ENCODE data around the gene MED29. TPM values are rescaled to one million over a fixed set of nuclear protein-coding genes. Genes with fewer than 3 reads are reported as not detected.

MED29 gene
- total and polyA plus RNA-seq, 2 donors (not counting 1 experiment from before 2014, with no cell fraction given), result 23.0 to 28.9 TPM

DNA sequence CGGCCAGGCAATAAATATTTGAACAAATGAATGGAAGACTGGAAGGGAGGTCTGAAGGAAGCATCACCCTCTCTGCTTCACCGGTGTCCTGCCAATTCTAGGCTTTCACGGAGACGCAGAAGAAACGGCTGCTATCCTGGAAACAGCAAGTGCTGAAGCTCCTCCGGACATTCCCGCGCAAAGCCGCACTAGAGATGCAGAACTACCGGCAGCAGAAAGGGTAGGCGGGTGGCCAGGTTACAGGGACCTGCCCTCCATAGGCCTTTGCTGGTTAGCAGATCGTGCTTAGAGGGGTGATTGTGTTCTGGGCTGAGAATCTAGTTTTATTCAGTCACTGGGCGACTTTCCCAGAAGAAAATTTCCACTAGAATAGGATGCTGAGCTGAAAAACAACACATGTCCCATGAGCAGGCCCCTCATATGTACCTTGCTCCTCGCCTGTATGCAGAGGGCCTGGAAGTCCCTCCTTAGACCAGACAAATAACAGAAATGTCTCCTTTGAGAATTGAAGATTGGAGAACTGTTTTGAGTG lies 11.2 kb upstream of the MED29 start:
- Histone ChIP-seq H3K36me3 (ENCODE audit: control insufficient read depth, insufficient read depth, low read length) (peaks cover 43% of the 10 kb centered on the region), H3K79me2 (ENCODE audit: control insufficient read depth, insufficient read depth, low read length) (no peaks in the 10 kb centered on the region), H3K4me2 (ENCODE audit: extremely low read depth, insufficient read depth, low read length) (no peak overlapping the region), H3K27ac (ENCODE audit: insufficient read depth, low read length) (no peak overlapping the region), H3K27me3 (ENCODE audit: control insufficient read depth, insufficient read depth, low read length) (no peaks in the 10 kb centered on the region), H3K4me1 (ENCODE audit: control insufficient read depth, extremely low read depth, insufficient read depth, low read length) (no peaks in the 10 kb centered on the region), H2AFZ (ENCODE audit: low read length) (no peak overlapping the region), H3K9ac (ENCODE audit: insufficient read depth, low read length) (no peak overlapping the region), H4K20me1 (ENCODE audit: control insufficient read depth, extremely low read depth, insufficient read depth, low read length) (no peaks in the 10 kb centered on the region), H3K4me3 (replicated peaks in 1 of 4; ENCODE audit: control extremely low read depth in 1 of 4, insufficient read depth in 1 of 4, low read depth in 3 of 4, low read length in 4 of 4) (no peak overlapping the region), H3K9me3 (ENCODE audit: control insufficient read depth, insufficient read depth, low read depth, low read length) (no peaks in the 10 kb centered on the region)
- no peak for DNase-seq (ENCODE audit: low read depth in 2 of 2)
- TF ChIP-seq, protein P1, sequence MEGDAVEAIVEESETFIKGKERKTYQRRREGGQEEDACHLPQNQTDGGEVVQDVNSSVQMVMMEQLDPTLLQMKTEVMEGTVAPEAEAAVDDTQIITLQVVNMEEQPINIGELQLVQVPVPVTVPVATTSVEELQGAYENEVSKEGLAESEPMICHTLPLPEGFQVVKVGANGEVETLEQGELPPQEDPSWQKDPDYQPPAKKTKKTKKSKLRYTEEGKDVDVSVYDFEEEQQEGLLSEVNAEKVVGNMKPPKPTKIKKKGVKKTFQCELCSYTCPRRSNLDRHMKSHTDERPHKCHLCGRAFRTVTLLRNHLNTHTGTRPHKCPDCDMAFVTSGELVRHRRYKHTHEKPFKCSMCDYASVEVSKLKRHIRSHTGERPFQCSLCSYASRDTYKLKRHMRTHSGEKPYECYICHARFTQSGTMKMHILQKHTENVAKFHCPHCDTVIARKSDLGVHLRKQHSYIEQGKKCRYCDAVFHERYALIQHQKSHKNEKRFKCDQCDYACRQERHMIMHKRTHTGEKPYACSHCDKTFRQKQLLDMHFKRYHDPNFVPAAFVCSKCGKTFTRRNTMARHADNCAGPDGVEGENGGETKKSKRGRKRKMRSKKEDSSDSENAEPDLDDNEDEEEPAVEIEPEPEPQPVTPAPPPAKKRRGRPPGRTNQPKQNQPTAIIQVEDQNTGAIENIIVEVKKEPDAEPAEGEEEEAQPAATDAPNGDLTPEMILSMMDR (conservative IDR thresholded peaks at IDR 0.05 in 1 of 2, IDR thresholded peaks at IDR 0.05 in 1 of 2; ENCODE audit: low read depth in 1 of 2, low read length in 2 of 2), result no peak
- no peak for TF ChIP-seq EZH2 (IDR thresholded peaks at IDR 0.05; ENCODE audit: low read length, missing control alignments)

DNA sequence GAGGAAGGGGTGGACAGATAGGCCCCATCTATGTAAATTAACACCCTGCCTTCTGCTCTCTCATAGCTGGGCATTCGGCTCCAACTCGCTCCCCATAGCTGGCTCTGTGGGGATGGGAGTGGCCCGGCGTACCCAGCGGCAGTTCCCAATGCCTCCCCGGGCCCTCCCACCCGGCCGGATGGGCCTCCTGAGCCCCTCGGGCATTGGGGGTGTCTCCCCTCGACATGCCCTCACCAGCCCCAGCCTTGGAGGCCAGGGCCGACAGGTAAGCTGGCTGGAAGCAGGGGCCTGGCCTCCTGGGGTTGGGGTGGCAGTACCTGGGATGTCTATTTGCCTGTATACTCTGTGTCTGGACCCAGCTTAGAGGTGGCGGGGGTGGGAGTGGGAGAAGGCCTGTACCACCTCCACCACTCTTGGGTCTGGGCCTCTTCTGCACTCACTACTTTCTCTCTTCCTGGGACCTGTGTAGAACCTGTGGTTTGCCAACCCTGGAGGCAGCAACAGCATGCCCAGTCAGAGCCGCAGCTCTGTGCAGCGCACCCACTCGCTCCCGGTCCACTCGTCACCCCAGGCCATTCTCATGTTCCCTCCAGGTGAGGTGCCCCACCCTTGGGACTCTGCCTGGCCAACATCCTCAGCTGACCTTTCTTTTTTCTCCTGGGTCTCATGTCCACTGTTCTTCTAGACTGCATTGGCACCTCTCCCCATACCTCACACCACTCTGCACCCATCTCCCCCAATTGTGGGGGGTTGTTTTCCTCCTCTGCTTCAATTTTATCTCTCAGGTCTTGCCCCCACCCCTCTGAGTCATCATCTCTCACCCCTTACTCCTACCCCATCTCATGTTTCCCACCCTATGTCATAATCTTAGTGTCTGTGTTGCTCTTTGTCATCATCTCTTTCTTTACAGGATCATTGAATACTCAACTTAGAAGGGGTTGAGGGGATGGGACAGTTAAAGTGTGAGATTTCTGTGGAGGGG lies 10.4 kb upstream of the MED29 start:
- Histone ChIP-seq H3K4me3 (replicated peaks in 1 of 4; ENCODE audit: control extremely low read depth in 1 of 4, insufficient read depth in 1 of 4, low read depth in 3 of 4, low read length in 4 of 4) (no peak overlapping the region), H2AFZ (ENCODE audit: low read length) (no peak overlapping the region), H3K4me1 (ENCODE audit: control insufficient read depth, extremely low read depth, insufficient read depth, low read length) (no peaks in the 10 kb centered on the region), H3K4me2 (ENCODE audit: extremely low read depth, insufficient read depth, low read length) (no peak overlapping the region), H3K27me3 (ENCODE audit: control insufficient read depth, insufficient read depth, low read length) (no peaks in the 10 kb centered on the region), H3K36me3 (ENCODE audit: control insufficient read depth, insufficient read depth, low read length) (peaks cover 45% of the 10 kb centered on the region), H3K9ac (ENCODE audit: insufficient read depth, low read length) (no peak overlapping the region), H3K9me3 (ENCODE audit: control insufficient read depth, insufficient read depth, low read depth, low read length) (no peaks in the 10 kb centered on the region), H3K79me2 (ENCODE audit: control insufficient read depth, insufficient read depth, low read length) (no peaks in the 10 kb centered on the region), H3K27ac (ENCODE audit: insufficient read depth, low read length) (no peak overlapping the region), H4K20me1 (ENCODE audit: control insufficient read depth, extremely low read depth, insufficient read depth, low read length) (no peaks in the 10 kb centered on the region)
- TF ChIP-seq, protein P1 (conservative IDR thresholded peaks at IDR 0.05 in 1 of 2, IDR thresholded peaks at IDR 0.05 in 1 of 2; ENCODE audit: low read depth in 1 of 2, low read length in 2 of 2), result no peak
- TF ChIP-seq EZH2 (IDR thresholded peaks at IDR 0.05; ENCODE audit: low read length, missing control alignments), result no peak
- no peak for DNase-seq (ENCODE audit: low read depth in 2 of 2)

DNA sequence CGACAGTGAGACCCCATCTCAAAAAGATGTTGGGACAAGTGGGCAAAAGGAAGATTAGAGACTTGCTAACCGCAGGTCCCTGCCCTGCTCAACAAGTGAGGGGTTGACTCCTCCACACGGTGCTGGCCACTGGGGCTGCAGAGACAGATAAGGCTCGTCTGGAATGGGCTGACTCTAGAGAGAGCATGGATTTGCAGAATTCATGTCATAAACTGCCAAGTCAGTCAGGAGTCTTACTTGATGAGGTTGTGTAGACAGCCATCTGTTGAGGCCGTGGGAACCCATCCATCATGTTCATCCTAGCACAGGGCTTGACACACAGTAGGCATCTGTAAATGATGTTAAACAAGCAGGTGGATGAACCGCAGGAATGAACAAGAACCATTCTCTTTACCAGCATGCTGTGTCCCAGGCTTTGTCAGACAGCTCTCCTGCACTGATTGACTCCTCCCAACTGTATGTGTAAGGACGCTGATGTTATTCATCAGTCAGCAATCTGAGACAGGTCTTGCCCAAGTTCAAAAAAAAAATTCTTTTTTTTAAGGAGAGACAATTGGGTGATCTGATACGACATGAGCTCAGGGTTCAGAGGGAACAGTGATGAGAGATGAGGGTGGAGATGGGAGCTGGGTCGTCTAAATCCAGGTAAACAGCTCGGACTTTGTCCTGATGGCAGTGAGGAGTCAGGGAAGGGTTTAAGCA lies 9.1 kb upstream of the MED29 start:
- TF ChIP-seq, protein P1 (conservative IDR thresholded peaks at IDR 0.05 in 1 of 2, IDR thresholded peaks at IDR 0.05 in 1 of 2; ENCODE audit: low read depth in 1 of 2, low read length in 2 of 2), result no peak
- TF ChIP-seq EZH2 (IDR thresholded peaks at IDR 0.05; ENCODE audit: low read length, missing control alignments), result no peak
- Histone ChIP-seq H3K4me1 (ENCODE audit: control insufficient read depth, extremely low read depth, insufficient read depth, low read length) (no peaks in the 10 kb centered on the region), H3K27ac (ENCODE audit: insufficient read depth, low read length) (no peak overlapping the region), H3K9ac (ENCODE audit: insufficient read depth, low read length) (no peak overlapping the region), H3K79me2 (ENCODE audit: control insufficient read depth, insufficient read depth, low read length) (no peaks in the 10 kb centered on the region), H3K4me3 (replicated peaks in 1 of 4; ENCODE audit: control extremely low read depth in 1 of 4, insufficient read depth in 1 of 4, low read depth in 3 of 4, low read length in 4 of 4) (no peak overlapping the region), H3K4me2 (ENCODE audit: extremely low read depth, insufficient read depth, low read length) (no peak overlapping the region), H3K9me3 (ENCODE audit: control insufficient read depth, insufficient read depth, low read depth, low read length) (no peaks in the 10 kb centered on the region), H4K20me1 (ENCODE audit: control insufficient read depth, extremely low read depth, insufficient read depth, low read length) (no peaks in the 10 kb centered on the region), H3K36me3 (ENCODE audit: control insufficient read depth, insufficient read depth, low read length) (peaks cover 43% of the 10 kb centered on the region), H2AFZ (ENCODE audit: low read length) (no peak overlapping the region), H3K27me3 (ENCODE audit: control insufficient read depth, insufficient read depth, low read length) (no peaks in the 10 kb centered on the region)
- DNase-seq (ENCODE audit: low read depth in 2 of 2), result no peak
